HepG2 (cell line): ENCODE results near the gene TENM3.

Experiments
- CENPX ChIP-seq: sonication (generic); formaldehyde crosslinking; IDR thresholded peaks from 2 replicates; pipeline ENCODE4 v1.9.0; 2021; ENCODE audit warnings: mild to moderate bottlenecking, missing genetic modification reagents, moderate library complexity
- DMAP1 ChIP-seq: IDR thresholded peaks from 2 replicates; pipeline ENCODE4 v1.6.1; 2016
- EHMT2 ChIP-seq: fragments of 200-600 bp; sonication (generic); IDR thresholded peaks from 2 replicates; pipeline ENCODE4 v1.7.0; 2017; ENCODE audit warnings: antibody characterized with exemption, low read depth, low read length, borderline replicate concordance
- EP300 ChIP-seq, 3 experiments: sonication (generic) in 1 of 3; formaldehyde crosslinking in 1 of 3; IDR thresholded peaks; 2 replicates each; pipeline versions ENCODE4 v1.5.1 to v1.6.1; 2011 to 2020; ENCODE audit warnings: low read depth in 2 of 3, low read length in 2 of 3, borderline replicate concordance in 1 of 3, improper control_type of control experiment in 1 of 3, mild to moderate bottlenecking in 1 of 3, missing genetic modification reagents in 1 of 3, moderate library complexity in 1 of 3
- GTF2F1 ChIP-seq: fragments of 150-350 bp; IDR thresholded peaks from 2 replicates; pipeline ENCODE4 v1.6.1; 2014; ENCODE audit warnings: low read length
- KLF6 ChIP-seq: IDR thresholded peaks from 2 replicates; pipeline ENCODE4 v1.8.0; 2016; ENCODE audit warnings: missing biosample characterization, missing genetic modification reagents
- MXI1 ChIP-seq: IDR thresholded peaks from 3 replicates; pipeline ENCODE4 v1.6.1; 2012; ENCODE audit warnings: low read depth, low read length, inconsistent platforms, borderline replicate concordance
- POLR2A ChIP-seq, 2 experiments: IDR thresholded peaks; 2 replicates each; pipeline ENCODE4 v1.6.1; 2011; ENCODE audit warnings: low read depth in 2 of 2, low read length in 2 of 2, mild to moderate bottlenecking in 1 of 2, moderate library complexity in 1 of 2; ENCODE audit not compliant: insufficient read depth in 1 of 2
- ZNF12 ChIP-seq: sonication (generic); formaldehyde crosslinking; IDR thresholded peaks from 2 replicates; pipeline ENCODE4 v1.5.0; 2020; ENCODE audit warnings: missing genetic modification reagents
- ZNF143 ChIP-seq: sonication (generic); formaldehyde crosslinking; IDR thresholded peaks from 2 replicates; pipeline ENCODE4 v1.4.0; 2020; ENCODE audit warnings: missing genetic modification reagents
- ZNF572 ChIP-seq: sonication (generic); formaldehyde crosslinking; IDR thresholded peaks from 2 replicates; pipeline ENCODE4 v1.5.1; 2020; ENCODE audit warnings: mild to moderate bottlenecking, missing genetic modification reagents
- TF ChIP-seq, protein P1 (sequence below): sonication (generic); formaldehyde crosslinking; IDR thresholded peaks from 2 replicates; pipeline ENCODE4 v1.5.0; 2020; ENCODE audit warnings: mild to moderate bottlenecking, missing genetic modification reagents, moderate library complexity
- TF ChIP-seq, protein P2 (sequence below): sonication (generic); formaldehyde crosslinking; IDR thresholded peaks from 2 replicates; pipeline ENCODE4 v1.4.0; 2020; ENCODE audit warnings: missing genetic modification reagents
- TF ChIP-seq, protein P3 (sequence below): sonication (generic); formaldehyde crosslinking; IDR thresholded peaks from 2 replicates; pipeline ENCODE4 v1.4.0; 2020; ENCODE audit warnings: missing genetic modification reagents

DNA sequence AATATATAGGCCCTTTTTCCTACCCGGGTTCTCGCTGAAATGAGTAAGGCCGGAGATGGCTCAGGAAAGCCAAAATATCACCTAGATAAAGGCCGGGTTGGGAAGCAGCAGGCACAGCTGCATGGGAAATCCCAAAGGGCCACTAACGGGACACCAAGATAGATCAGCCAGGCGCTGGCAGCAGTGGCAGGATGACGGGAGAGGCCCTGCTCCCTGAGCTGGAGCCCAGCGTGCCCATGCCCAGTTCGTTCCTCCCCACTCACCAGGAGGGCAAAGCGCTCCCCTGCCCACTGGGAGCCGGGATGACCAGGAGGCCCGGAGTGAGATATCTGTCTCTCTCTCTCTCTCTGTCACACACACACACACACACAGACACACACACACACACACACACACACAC is 564.1 kb downstream of the TENM3 start:
- TF ChIP-seq, protein P1, sequence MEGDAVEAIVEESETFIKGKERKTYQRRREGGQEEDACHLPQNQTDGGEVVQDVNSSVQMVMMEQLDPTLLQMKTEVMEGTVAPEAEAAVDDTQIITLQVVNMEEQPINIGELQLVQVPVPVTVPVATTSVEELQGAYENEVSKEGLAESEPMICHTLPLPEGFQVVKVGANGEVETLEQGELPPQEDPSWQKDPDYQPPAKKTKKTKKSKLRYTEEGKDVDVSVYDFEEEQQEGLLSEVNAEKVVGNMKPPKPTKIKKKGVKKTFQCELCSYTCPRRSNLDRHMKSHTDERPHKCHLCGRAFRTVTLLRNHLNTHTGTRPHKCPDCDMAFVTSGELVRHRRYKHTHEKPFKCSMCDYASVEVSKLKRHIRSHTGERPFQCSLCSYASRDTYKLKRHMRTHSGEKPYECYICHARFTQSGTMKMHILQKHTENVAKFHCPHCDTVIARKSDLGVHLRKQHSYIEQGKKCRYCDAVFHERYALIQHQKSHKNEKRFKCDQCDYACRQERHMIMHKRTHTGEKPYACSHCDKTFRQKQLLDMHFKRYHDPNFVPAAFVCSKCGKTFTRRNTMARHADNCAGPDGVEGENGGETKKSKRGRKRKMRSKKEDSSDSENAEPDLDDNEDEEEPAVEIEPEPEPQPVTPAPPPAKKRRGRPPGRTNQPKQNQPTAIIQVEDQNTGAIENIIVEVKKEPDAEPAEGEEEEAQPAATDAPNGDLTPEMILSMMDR, result no peak
- TF ChIP-seq POLR2A (IDR thresholded peaks at IDR 0.05; ENCODE audit: insufficient read depth in 1 of 2, low read depth in 2 of 2, low read length in 2 of 2) (no peak), ZNF572 (CRISPR knock-in tag) (no peak), EP300 (IDR thresholded peaks at IDR 0.05; ENCODE audit: low read depth in 2 of 2, low read length in 2 of 2) (no peak), EP300 (CRISPR knock-in tag; IDR thresholded peaks at IDR 0.05; ENCODE audit: borderline replicate concordance) (no peak), CENPX (CRISPR knock-in tag) (no peak), ZNF12 (no peak), DMAP1 (CRISPR knock-in tag) (no peak), GTF2F1 (no peak), MXI1 (no peak), ZNF143 (CRISPR knock-in tag) (no peak), KLF6 (no peak), EHMT2 (no peak)
- TF ChIP-seq, protein P2, sequence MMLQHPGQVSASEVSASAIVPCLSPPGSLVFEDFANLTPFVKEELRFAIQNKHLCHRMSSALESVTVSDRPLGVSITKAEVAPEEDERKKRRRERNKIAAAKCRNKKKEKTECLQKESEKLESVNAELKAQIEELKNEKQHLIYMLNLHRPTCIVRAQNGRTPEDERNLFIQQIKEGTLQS (CRISPR knock-in tag), result no peak
- TF ChIP-seq, protein P3, sequence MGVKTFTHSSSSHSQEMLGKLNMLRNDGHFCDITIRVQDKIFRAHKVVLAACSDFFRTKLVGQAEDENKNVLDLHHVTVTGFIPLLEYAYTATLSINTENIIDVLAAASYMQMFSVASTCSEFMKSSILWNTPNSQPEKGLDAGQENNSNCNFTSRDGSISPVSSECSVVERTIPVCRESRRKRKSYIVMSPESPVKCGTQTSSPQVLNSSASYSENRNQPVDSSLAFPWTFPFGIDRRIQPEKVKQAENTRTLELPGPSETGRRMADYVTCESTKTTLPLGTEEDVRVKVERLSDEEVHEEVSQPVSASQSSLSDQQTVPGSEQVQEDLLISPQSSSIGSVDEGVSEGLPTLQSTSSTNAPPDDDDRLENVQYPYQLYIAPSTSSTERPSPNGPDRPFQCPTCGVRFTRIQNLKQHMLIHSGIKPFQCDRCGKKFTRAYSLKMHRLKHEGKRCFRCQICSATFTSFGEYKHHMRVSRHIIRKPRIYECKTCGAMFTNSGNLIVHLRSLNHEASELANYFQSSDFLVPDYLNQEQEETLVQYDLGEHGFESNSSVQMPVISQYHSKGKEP, result no peak
